ENCODE measurements around the gene ZDHHC5. TPM values are rescaled to one million over a fixed set of nuclear protein-coding genes. Genes with fewer than 3 reads are reported as not detected.

Gene ZDHHC5
- total RNA-seq, 1 experiment from 2014 or later = 41.2 TPM

DNA sequence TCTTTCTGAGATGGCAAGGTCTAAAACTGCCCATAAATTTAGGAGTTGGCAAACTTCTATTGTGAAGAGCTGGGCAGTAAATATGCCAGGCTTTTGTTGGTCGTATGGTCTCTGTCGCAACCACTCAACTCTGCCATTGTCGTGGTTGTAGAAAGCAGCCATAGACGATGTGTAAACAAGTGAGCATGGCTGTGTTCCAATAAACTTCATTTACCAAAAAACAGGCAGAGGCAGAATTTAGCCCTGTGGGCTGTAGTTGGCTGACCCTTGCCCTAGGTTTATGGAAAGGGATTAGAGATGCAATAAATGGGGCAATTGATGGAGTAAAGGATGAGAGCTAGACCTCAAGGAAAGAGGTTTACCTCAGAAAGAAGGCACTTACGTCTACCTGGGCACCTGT lies 35.8 kb upstream of the ZDHHC5 start:
- no peak overlapping the region for H3K4me2 ChIP-seq (ENCODE audit: low read depth, low read length, poor library complexity, severe bottlenecking)
- H3K27ac ChIP-seq (ENCODE audit: low read length) = no peak overlapping the region
- no peak overlapping the region for H2AFZ ChIP-seq (ENCODE audit: low read length)
- no peaks in the 10 kb centered on the region for H3K27me3 ChIP-seq (ENCODE audit: low read length)
- H3K9me3 ChIP-seq (ENCODE audit: low read length) = no peaks in the 10 kb centered on the region
- H3K79me2 ChIP-seq (ENCODE audit: low read length) = no peaks in the 10 kb centered on the region
- DNase-seq = no peak
- H3K36me3 ChIP-seq (ENCODE audit: insufficient read depth, low read length) = no peaks in the 10 kb centered on the region
- H3K9me2 ChIP-seq (replicated peaks; ENCODE audit: insufficient read depth, low read length) = no peaks in the 10 kb centered on the region
- no peak overlapping the region for H3K9ac ChIP-seq (ENCODE audit: low read length)
- H3K4me1 ChIP-seq (ENCODE audit: low read length) = no peaks in the 10 kb centered on the region
- H4K20me1 ChIP-seq (ENCODE audit: insufficient read depth, low read depth, low read length) = no peaks in the 10 kb centered on the region
- no peak overlapping the region for H3K4me3 ChIP-seq (ENCODE audit: low read length)

DNA sequence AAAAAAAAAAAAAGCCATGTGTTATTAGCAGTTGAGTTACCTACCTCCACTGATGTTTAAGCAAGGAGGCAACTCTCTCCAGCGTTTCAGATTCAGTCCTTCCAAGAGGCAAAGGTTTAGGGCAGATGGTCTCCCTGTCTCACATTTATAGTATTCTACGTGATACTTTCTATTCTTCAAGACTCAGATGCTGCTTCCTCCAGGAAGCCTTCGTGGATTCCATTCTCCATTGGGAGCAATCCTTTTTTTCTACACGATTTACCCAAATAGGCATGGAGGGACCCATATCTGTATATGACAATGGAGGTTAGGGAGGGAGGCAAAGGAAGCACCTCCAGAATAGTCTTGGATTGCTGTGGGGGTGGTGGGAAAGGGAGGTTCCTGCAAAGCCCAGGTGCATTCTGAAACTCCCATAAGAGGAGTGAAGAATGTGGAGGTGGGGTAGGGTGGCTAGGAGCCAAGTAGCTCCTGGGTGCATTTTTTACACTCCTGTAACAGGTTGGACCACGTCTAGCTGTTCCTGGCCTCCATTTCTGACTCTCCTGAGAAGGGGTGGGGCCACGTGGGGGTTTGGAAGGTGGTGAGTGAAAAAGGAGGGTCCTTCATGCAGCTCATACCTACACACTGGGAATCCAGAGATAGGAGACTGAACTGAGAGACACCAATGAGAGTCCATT lies 34.4 kb upstream of the ZDHHC5 start:
- Histone ChIP-seq H3K27me3 (ENCODE audit: low read length) (no peaks in the 10 kb centered on the region), H3K9ac (ENCODE audit: low read length) (no peak overlapping the region)
- DNase-seq = no peak

DNA sequence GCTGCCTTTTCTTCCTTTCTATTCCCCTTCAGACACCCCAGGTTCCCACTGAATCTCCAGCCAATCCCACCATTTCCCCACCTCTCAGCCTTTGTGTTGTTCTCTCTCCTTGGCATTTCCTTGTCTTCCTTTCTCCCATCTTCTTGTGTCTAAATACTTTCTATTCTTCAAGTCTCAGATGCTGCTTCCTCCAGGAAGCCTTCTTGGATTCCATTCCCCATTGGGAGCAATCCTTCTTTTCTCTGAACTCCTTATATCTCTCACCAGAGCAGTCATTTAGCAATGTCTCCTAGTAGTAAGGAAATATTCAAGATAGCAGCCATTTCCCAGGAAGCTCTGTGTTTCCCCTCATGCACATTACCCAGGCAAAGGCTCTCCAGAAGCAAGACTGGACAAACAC lies 33.6 kb upstream of the ZDHHC5 start:
- H3K4me1 ChIP-seq (ENCODE audit: low read length) = no peaks in the 10 kb centered on the region
- H3K4me3 ChIP-seq (ENCODE audit: low read length) = no peak overlapping the region
- no peaks in the 10 kb centered on the region for H4K20me1 ChIP-seq (ENCODE audit: insufficient read depth, low read depth, low read length)
- H3K36me3 ChIP-seq (ENCODE audit: insufficient read depth, low read length) = no peaks in the 10 kb centered on the region
- no peak overlapping the region for H2AFZ ChIP-seq (ENCODE audit: low read length)
- no peak overlapping the region for H3K27ac ChIP-seq (ENCODE audit: low read length)
- no peak overlapping the region for H3K4me2 ChIP-seq (ENCODE audit: low read depth, low read length, poor library complexity, severe bottlenecking)
- no peaks in the 10 kb centered on the region for H3K79me2 ChIP-seq (ENCODE audit: low read length)
- H3K9me3 ChIP-seq (ENCODE audit: low read length) = no peaks in the 10 kb centered on the region
- H3K27me3 ChIP-seq (ENCODE audit: low read length) = no peaks in the 10 kb centered on the region
- no peak for DNase-seq
- H3K9ac ChIP-seq (ENCODE audit: low read length) = no peak overlapping the region
- no peaks in the 10 kb centered on the region for H3K9me2 ChIP-seq (replicated peaks; ENCODE audit: insufficient read depth, low read length)

More for the DNA sequence above, 34.4 kb upstream of the ZDHHC5 start:
- Histone ChIP-seq H3K36me3 (ENCODE audit: insufficient read depth, low read length) (no peaks in the 10 kb centered on the region), H3K27ac (ENCODE audit: low read length) (no peak overlapping the region), H3K9me2 (replicated peaks; ENCODE audit: insufficient read depth, low read length) (no peaks in the 10 kb centered on the region), H3K4me1 (ENCODE audit: low read length) (no peaks in the 10 kb centered on the region), H3K79me2 (ENCODE audit: low read length) (no peaks in the 10 kb centered on the region), H3K4me3 (ENCODE audit: low read length) (no peak overlapping the region), H3K4me2 (ENCODE audit: low read depth, low read length, poor library complexity, severe bottlenecking) (no peak overlapping the region), H4K20me1 (ENCODE audit: insufficient read depth, low read depth, low read length) (no peaks in the 10 kb centered on the region), H3K9me3 (ENCODE audit: low read length) (no peaks in the 10 kb centered on the region), H2AFZ (ENCODE audit: low read length) (no peak overlapping the region)

DNA sequence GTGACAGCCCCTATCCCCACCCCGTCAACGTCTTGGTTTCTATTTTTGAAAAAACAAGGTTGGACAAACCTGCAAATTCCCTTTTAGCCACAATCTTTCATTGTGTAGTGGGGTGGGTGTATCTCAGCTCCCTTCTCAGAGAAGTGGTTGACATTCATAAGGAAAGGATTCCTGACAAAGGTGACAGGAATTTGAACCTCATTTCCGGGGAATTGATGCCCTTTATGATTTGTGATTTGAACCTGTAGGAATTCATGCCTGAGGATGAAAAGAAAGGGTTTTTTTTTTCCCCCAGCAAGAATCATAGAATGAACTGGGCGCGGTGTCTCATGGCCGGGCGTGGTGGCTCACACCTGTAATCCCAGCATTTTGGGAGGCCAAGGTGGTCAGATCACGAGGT lies 32.7 kb upstream of the ZDHHC5 start:
- DNase-seq = no peak
- H3K27me3 ChIP-seq (ENCODE audit: low read length) = no peaks in the 10 kb centered on the region
- no peak overlapping the region for H3K4me3 ChIP-seq (ENCODE audit: low read length)
- H3K9me3 ChIP-seq (ENCODE audit: low read length) = no peaks in the 10 kb centered on the region
- no peak overlapping the region for H3K27ac ChIP-seq (ENCODE audit: low read length)
- H3K9me2 ChIP-seq (replicated peaks; ENCODE audit: insufficient read depth, low read length) = no peaks in the 10 kb centered on the region
- no peak overlapping the region for H3K9ac ChIP-seq (ENCODE audit: low read length)
- no peak overlapping the region for H2AFZ ChIP-seq (ENCODE audit: low read length)
- peaks cover 3% of the 10 kb centered on the region; the same call in 1 of the 2 replicates for H3K4me1 ChIP-seq (ENCODE audit: low read length)
- no peaks in the 10 kb centered on the region for H3K36me3 ChIP-seq (ENCODE audit: insufficient read depth, low read length)
- H3K79me2 ChIP-seq (ENCODE audit: low read length) = no peaks in the 10 kb centered on the region
- no peaks in the 10 kb centered on the region for H4K20me1 ChIP-seq (ENCODE audit: insufficient read depth, low read depth, low read length)
- no peak overlapping the region for H3K4me2 ChIP-seq (ENCODE audit: low read depth, low read length, poor library complexity, severe bottlenecking)

DNA sequence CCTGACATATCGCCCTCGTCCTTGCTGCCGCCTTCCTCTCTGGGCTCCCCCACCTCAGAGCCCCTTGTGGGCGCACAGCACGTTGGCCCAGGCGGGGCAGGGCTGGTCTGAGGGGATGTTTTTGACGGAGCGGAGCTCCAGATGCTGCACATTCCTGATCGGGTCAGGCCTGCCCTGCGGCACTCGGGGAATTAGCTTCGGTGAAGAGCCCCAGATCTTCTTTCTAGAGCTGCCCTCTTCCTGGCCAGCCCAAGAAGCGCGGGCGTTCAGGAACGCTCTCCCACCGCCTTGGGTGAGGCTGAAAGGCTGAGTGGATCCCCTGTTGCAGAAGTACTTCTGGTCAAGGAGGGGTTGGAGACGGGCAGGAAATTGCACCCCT lies 30.3 kb upstream of the ZDHHC5 start:
- no peak overlapping the region for H3K4me3 ChIP-seq (ENCODE audit: low read length)
- H3K9me3 ChIP-seq (ENCODE audit: low read length) = no peaks in the 10 kb centered on the region
- no peak overlapping the region for H3K27ac ChIP-seq (ENCODE audit: low read length)
- no peaks in the 10 kb centered on the region for H3K27me3 ChIP-seq (ENCODE audit: low read length)
- no peaks in the 10 kb centered on the region for H3K36me3 ChIP-seq (ENCODE audit: insufficient read depth, low read length)
- peaks cover 10% of the 10 kb centered on the region for H3K4me1 ChIP-seq (ENCODE audit: low read length)
- H4K20me1 ChIP-seq (ENCODE audit: insufficient read depth, low read depth, low read length) = no peaks in the 10 kb centered on the region
- no peaks in the 10 kb centered on the region for H3K79me2 ChIP-seq (ENCODE audit: low read length)
- H3K9me2 ChIP-seq (replicated peaks; ENCODE audit: insufficient read depth, low read length) = no peaks in the 10 kb centered on the region
- no peak overlapping the region for H3K9ac ChIP-seq (ENCODE audit: low read length)
- no peak overlapping the region for H3K4me2 ChIP-seq (ENCODE audit: low read depth, low read length, poor library complexity, severe bottlenecking)
- no peak for DNase-seq
- H2AFZ ChIP-seq (ENCODE audit: low read length) = no peak overlapping the region

DNA sequence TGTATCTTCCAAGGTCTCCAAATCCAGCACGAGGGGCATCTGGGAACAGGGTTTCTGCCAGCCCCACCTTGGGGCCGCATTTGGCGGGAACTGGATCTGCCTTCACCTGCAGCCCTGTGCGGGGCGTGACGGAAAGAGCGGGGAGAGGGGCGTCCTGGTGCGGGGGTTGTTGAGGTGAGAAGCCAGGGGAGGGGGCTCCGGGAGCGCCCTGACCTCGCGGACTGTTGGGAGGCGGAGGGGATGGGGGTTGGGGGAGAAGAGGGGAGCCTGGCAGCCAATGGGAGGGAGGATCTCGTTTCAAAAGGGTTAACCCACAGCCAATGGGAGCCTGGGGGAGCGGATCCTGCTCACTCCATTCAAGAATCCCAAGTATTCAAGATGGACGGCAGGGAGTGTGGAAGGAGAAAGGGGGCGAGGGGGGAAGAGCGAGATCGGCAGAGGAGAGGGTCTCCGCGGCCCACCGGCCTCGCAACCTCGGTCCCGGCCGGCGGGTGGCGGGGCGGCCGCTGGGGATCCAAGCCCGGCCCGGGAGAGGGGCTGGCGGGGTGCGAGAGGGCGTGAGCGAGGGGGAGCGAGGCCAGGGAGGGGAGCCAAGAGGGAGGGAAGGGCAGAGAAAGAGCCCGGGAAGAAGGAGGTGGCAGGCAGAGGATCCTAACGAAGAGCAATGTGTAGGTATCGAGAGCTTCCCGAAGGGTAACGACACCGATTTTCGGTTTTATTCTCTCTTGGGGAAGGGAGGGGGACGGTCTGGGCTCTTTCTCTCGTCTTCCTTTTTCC lies 29.7 kb upstream of the ZDHHC5 start:
- Histone ChIP-seq H3K4me1 (ENCODE audit: low read length) (peaks cover 10% of the 10 kb centered on the region), H3K9me3 (ENCODE audit: low read length) (no peaks in the 10 kb centered on the region), H2AFZ (ENCODE audit: low read length) (no peak overlapping the region), H3K4me3 (ENCODE audit: low read length) (no peak overlapping the region), H3K4me2 (ENCODE audit: low read depth, low read length, poor library complexity, severe bottlenecking) (no peak overlapping the region), H3K9ac (ENCODE audit: low read length) (no peak overlapping the region), H4K20me1 (ENCODE audit: insufficient read depth, low read depth, low read length) (no peaks in the 10 kb centered on the region), H3K27ac (ENCODE audit: low read length) (no peak overlapping the region), H3K79me2 (ENCODE audit: low read length) (no peaks in the 10 kb centered on the region), H3K9me2 (replicated peaks; ENCODE audit: insufficient read depth, low read length) (no peaks in the 10 kb centered on the region), H3K27me3 (ENCODE audit: low read length) (no peaks in the 10 kb centered on the region), H3K36me3 (ENCODE audit: insufficient read depth, low read length) (no peaks in the 10 kb centered on the region)
- no peak for DNase-seq

DNA sequence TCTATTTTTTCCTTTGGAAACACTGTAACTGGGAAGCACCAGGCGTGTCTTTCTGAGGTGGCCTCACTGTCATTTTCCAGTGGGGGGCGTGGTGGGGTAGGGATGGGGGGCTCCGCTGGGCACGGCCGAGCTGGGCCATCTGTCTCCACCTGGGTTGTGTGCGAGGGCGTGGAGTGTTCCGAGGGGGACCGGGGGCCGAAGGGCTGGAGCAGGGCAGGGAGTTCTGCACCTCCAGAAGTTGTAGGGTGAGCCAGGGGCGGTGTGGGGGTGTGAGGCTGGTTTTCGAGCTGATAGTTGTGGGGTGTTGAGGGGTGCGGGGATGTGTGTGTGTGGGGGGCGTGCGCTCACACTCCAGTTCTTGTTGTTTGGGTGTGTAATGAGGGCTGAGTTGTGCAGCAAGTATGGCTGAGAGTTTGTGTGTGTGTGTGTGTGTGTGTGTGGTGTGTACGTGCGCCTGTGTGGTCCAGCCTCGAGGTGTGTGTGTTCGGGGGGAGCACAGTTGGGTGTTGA lies 29.0 kb upstream of the ZDHHC5 start:
- H3K9ac ChIP-seq (ENCODE audit: low read length) = no peak overlapping the region
- H2AFZ ChIP-seq (ENCODE audit: low read length) = no peak overlapping the region

DNA sequence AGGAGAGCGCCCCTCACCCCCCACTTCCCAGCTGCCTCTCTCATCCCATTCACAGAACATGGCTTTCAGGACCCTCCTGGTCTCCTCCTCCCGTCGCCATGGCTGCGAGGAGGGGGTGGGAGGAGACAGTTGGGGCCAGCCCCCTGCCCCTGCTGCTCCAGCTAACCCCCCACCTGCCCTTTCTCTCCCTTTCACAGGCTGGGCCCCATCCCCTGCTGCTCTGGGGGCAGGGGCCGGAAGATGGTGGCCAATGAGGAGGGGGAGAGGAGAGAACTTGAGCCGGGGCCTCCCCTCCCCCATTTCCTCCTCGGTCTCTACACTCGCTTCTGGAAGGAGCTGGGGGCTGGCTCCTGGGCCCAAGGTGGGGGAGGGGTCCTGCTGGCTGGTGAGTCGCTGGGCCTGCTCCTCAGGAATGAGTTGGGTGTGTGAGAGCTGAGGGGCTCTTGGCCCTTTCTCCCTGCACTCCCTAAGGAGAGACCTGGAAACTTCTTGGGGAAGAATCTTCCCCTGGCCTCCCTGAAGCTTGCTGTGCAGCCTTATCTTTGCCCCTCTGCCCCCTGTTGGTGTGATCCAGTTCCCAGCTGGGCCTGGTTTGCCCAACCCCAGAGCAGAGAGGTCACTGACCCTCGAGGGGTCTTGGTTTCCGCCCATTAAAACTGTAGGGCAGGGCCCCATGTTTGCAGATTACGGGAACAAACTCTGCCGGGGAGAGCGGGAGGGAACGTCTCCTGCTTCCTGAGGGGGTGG lies 28.4 kb upstream of the ZDHHC5 start:
- no peaks in the 10 kb centered on the region for H3K36me3 ChIP-seq (ENCODE audit: insufficient read depth, low read length)
- no peak overlapping the region for H2AFZ ChIP-seq (ENCODE audit: low read length)
- H3K9me3 ChIP-seq (ENCODE audit: low read length) = no peaks in the 10 kb centered on the region
- H4K20me1 ChIP-seq (ENCODE audit: insufficient read depth, low read depth, low read length) = no peaks in the 10 kb centered on the region
- no peaks in the 10 kb centered on the region for H3K27me3 ChIP-seq (ENCODE audit: low read length)
- no peak overlapping the region for H3K9ac ChIP-seq (ENCODE audit: low read length)
- H3K27ac ChIP-seq (ENCODE audit: low read length) = no peak overlapping the region
- H3K9me2 ChIP-seq (replicated peaks; ENCODE audit: insufficient read depth, low read length) = no peaks in the 10 kb centered on the region
- DNase-seq = no peak
- H3K4me1 ChIP-seq (ENCODE audit: low read length) = peaks cover 10% of the 10 kb centered on the region
- H3K79me2 ChIP-seq (ENCODE audit: low read length) = no peaks in the 10 kb centered on the region
- no peak overlapping the region for H3K4me3 ChIP-seq (ENCODE audit: low read length)
- no peak overlapping the region for H3K4me2 ChIP-seq (ENCODE audit: low read depth, low read length, poor library complexity, severe bottlenecking)

More for the DNA sequence above, 29.0 kb upstream of the ZDHHC5 start:
- no peak for DNase-seq
- no peaks in the 10 kb centered on the region for H3K36me3 ChIP-seq (ENCODE audit: insufficient read depth, low read length)
- H3K4me2 ChIP-seq (ENCODE audit: low read depth, low read length, poor library complexity, severe bottlenecking) = no peak overlapping the region
- no peak overlapping the region for H3K4me3 ChIP-seq (ENCODE audit: low read length)
- no peaks in the 10 kb centered on the region for H3K9me2 ChIP-seq (replicated peaks; ENCODE audit: insufficient read depth, low read length)
- no peak overlapping the region for H3K27ac ChIP-seq (ENCODE audit: low read length)
- H3K79me2 ChIP-seq (ENCODE audit: low read length) = no peaks in the 10 kb centered on the region
- peaks cover 10% of the 10 kb centered on the region for H3K4me1 ChIP-seq (ENCODE audit: low read length)
- H4K20me1 ChIP-seq (ENCODE audit: insufficient read depth, low read depth, low read length) = no peaks in the 10 kb centered on the region
- H3K9me3 ChIP-seq (ENCODE audit: low read length) = no peaks in the 10 kb centered on the region
- H3K27me3 ChIP-seq (ENCODE audit: low read length) = no peaks in the 10 kb centered on the region
